Stomach (tissue), 9 donors: Measurements from ENCODE around the gene ADAM12. TPM values are rescaled to one million over a fixed set of nuclear protein-coding genes. Genes with fewer than 3 reads are reported as not detected.

Experiments used
- DNase-seq, 2 donors: peaks; one replicate each; pipeline versions ENCODE4 v3.0.0 to v3.0.0-alpha.2; 2013 to 2019
- H3K27ac ChIP-seq, 5 donors: fragments of 200-600 bp in 4 of 5; sonication (generic) in 4 of 5; one replicate each; pipeline ENCODE4 v1.5.1; 2013 to 2019; ENCODE audit warnings: mild to moderate bottlenecking in 1 of 5, moderate library complexity in 1 of 5
- H3K27me3 ChIP-seq, 3 donors: fragments of 200-600 bp; sonication (generic); one replicate each; pipeline ENCODE4 v1.5.1; 2017 to 2019; ENCODE audit warnings: mixed run types in 1 of 3
- H3K36me3 ChIP-seq, 4 donors: fragments of 200-600 bp; sonication (generic); 1 replicate in 3 of 4; 2 replicates in 1 of 4; pipeline ENCODE4 v1.5.1; 2016 to 2019
- H3K4me1 ChIP-seq, 4 donors: fragments of 200-600 bp; sonication (generic); one replicate each; pipeline ENCODE4 v1.5.1; 2016 to 2019
- H3K4me3 ChIP-seq, 4 donors: fragments of 200-600 bp; sonication (generic) in 3 of 4; one replicate each; pipeline ENCODE4 v1.5.1; 2016 to 2019; ENCODE audit warnings: mild to moderate bottlenecking in 1 of 4
- H3K9me3 ChIP-seq, 4 donors: fragments of 200-600 bp; sonication (generic); one replicate each; pipeline ENCODE4 v1.5.1; 2016 to 2019
- EP300 ChIP-seq: sonication (generic); formaldehyde crosslinking; IDR thresholded peaks from one replicate; pipeline ENCODE4 v1.6.1; 2017; ENCODE audit warnings: antibody characterized with exemption
- POLR2A ChIP-seq, 4 donors: fragments of 450-650 bp; IDR thresholded peaks; one replicate each; pipeline ENCODE4 v1.6.1; 2016; ENCODE audit warnings: antibody characterized with exemption in 4 of 4, control low read depth in 2 of 4, mild to moderate bottlenecking in 1 of 4, moderate library complexity in 1 of 4
- POLR2AphosphoS5 ChIP-seq, 3 donors: sonication (generic); formaldehyde crosslinking; IDR thresholded peaks; one replicate each; pipeline ENCODE4 v1.6.1; 2016; ENCODE audit warnings: antibody characterized with exemption in 3 of 3
- WGBS, 5 donors: extraction: QIAGEN DNeasy Blood & Tissue Kit in 3 of 5; methylation state at CpG; one replicate each; pipeline versions ENCODE4 v1.1.5 to v1.1.7; 2013 to 2018; 5-methylcytosine and 5-hydroxymethylcytosine counted together
- intact Hi-C: fragments of 100-400 bp; cut with DNase I; formaldehyde crosslinking; loops from one replicate; pipeline ENCODE4 v1.15.1; 2023; ENCODE audit warnings: low total_unique reads
- polyA plus RNA-seq, 3 donors: library from polyadenylated mRNA; stranded (reverse); fragments of 200-250 nt; gene quantifications; one replicate each; pipeline ENCODE4 v1.2.3, GENCODE V29; 2013
- total RNA-seq, 5 donors: library from RNA; depleted of rRNA; stranded (reverse); fragments of >200 nt; gene quantifications; one replicate each; pipeline versions ENCODE4 v1.1.0 to v1.2.3, GENCODE V29; 2014 to 2016
- TF ChIP-seq, protein P1 (sequence below), 7 experiments: fragments of 450-650 bp in 4 of 7; fragments of 200-600 bp in 3 of 7; sonication (generic) in 3 of 7; IDR thresholded peaks; one replicate each; pipeline ENCODE4 v1.5.1; 2016 to 2019; ENCODE audit warnings: antibody characterized with exemption in 7 of 7, control low read depth in 2 of 7, mild to moderate bottlenecking in 1 of 7
- donor health status: healthy with polysubstance abuse.
- donor health status: Bipolar disorder and iron deficiency.
- donor health status: healthy.

Gene ADAM12
- total and polyA plus RNA-seq, 8 donors: 0.03 to 6.4 (median 0.50) TPM; not detected in 3

DNA sequence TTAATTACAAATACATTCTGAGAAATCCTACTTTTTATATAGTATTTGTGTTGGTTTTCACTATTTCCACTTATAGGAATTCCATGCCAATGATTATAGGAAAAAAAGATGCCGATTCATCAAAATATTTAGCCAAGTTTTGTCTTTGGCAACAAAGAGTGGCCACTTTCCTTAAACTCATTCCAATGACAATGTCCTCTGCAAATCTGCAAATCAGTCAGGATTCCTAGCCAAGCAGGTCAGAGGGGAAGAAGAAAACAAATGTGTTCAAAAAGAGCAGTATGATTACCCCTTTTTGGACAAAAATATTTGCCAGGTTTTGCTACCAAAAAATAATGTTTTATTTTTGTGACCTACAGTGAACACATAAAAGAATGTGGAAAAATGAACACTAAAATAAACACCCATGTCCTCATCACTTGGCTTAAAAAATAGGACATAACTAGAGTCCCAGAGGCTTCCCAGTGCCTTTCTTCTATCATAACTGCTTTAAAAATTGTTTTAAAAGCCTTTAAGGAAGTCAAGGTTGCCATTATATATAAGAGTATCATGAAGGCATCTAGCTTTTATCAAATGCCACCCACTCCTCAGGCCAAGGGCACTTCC, 125.9 kb downstream of the ADAM12 start:
- intact Hi-C loops: no loop called here
- Histone ChIP-seq H3K4me3 (no peak overlapping the region), H3K27ac (no peak overlapping the region), H3K4me1 (no peaks in the 10 kb centered on the region), H3K36me3 (no peaks in the 10 kb centered on the region), H3K27me3 (no peaks in the 10 kb centered on the region), H3K9me3 (peaks cover 0 to 6% (median 1%) of the 10 kb centered on the region in 4 donors)
- DNase-seq: no peak
- 67 to 82% (median 79%) methylated on average over 1 of the region's 1 CpG for WGBS, 5 donors
- TF ChIP-seq EP300: no peak
- TF ChIP-seq, protein P1, sequence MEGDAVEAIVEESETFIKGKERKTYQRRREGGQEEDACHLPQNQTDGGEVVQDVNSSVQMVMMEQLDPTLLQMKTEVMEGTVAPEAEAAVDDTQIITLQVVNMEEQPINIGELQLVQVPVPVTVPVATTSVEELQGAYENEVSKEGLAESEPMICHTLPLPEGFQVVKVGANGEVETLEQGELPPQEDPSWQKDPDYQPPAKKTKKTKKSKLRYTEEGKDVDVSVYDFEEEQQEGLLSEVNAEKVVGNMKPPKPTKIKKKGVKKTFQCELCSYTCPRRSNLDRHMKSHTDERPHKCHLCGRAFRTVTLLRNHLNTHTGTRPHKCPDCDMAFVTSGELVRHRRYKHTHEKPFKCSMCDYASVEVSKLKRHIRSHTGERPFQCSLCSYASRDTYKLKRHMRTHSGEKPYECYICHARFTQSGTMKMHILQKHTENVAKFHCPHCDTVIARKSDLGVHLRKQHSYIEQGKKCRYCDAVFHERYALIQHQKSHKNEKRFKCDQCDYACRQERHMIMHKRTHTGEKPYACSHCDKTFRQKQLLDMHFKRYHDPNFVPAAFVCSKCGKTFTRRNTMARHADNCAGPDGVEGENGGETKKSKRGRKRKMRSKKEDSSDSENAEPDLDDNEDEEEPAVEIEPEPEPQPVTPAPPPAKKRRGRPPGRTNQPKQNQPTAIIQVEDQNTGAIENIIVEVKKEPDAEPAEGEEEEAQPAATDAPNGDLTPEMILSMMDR (IDR thresholded peaks at IDR 0.05): no peak
- TF ChIP-seq POLR2AphosphoS5 (IDR thresholded peaks at IDR 0.05): no peak
- TF ChIP-seq POLR2A (IDR thresholded peaks at IDR 0.05): no peak

GRCh38 chr10:126259760-126260479, 128.4 kb downstream of the ADAM12 start:
- no peaks in the 10 kb centered on the region for H3K36me3 ChIP-seq
- H3K9me3 ChIP-seq: no peaks in the 10 kb centered on the region
- TF ChIP-seq EP300 (no peak), POLR2A (IDR thresholded peaks at IDR 0.05) (no peak), POLR2AphosphoS5 (IDR thresholded peaks at IDR 0.05) (no peak)
- TF ChIP-seq, protein P1 (IDR thresholded peaks at IDR 0.05): no peak
- 80 to 85% (median 81%) methylated on average over 7 of the region's 7 CpGs for WGBS, 5 donors
- no peaks in the 10 kb centered on the region for H3K27me3 ChIP-seq
- no peak overlapping the region for H3K27ac ChIP-seq
- no peak for DNase-seq
- intact Hi-C loops: no loop called here
- no peaks in the 10 kb centered on the region for H3K4me1 ChIP-seq
- no peak overlapping the region for H3K4me3 ChIP-seq

- 75 to 94% (median 89%) methylated on average over 1 of the region's 1 CpG for WGBS, 5 donors
- DNase-seq: no peak
- intact Hi-C loops: no loop called here
- no peaks in the 10 kb centered on the region for H3K9me3 ChIP-seq
- H3K4me1 ChIP-seq: peaks cover 0 to 6% (median 0%) of the 10 kb centered on the region in 4 donors
- H3K36me3 ChIP-seq: no peaks in the 10 kb centered on the region
- H3K4me3 ChIP-seq: no peak overlapping the region
- H3K27ac ChIP-seq: no peak overlapping the region
- TF ChIP-seq POLR2AphosphoS5 (IDR thresholded peaks at IDR 0.05): no peak
- TF ChIP-seq EP300: no peak
- TF ChIP-seq, protein P1 (IDR thresholded peaks at IDR 0.05): no peak
- no peak for TF ChIP-seq POLR2A (IDR thresholded peaks at IDR 0.05)
- H3K27me3 ChIP-seq: no peaks in the 10 kb centered on the region
These were observed 131.4 kb downstream of the ADAM12 start for GRCh38 chr10:126256864-126257263.

DNA sequence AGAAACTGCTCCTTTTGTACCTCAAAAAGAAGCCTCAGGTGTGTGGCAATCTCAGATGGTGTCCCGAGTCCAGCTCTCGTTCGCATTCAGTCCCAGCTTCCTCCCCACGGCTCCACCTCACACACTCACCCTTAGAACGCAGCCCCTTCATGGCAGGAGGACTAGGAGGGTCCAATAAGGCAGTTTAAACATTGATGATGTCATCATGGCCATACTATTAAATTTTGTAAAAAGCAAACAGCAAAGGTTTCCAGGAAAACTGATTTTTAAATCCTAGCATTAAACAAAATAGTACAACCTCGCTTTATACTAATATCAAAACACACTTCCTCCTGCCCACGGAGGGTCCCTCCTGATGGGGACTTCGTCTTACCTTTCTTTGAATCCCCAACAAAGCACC, 133.0 kb downstream of the ADAM12 start:
- Histone ChIP-seq H3K9me3 (no peaks in the 10 kb centered on the region), H3K27ac (no peak overlapping the region), H3K4me3 (no peak overlapping the region), H3K4me1 (peaks cover 0 to 6% (median 0%) of the 10 kb centered on the region in 4 donors), H3K27me3 (no peaks in the 10 kb centered on the region), H3K36me3 (no peaks in the 10 kb centered on the region)
- 74 to 84% (median 78%) methylated on average over 8 of the region's 8 CpGs for WGBS, 5 donors
- DNase-seq: no peak
- TF ChIP-seq EP300 (no peak), POLR2A (IDR thresholded peaks at IDR 0.05) (no peak), POLR2AphosphoS5 (IDR thresholded peaks at IDR 0.05) (no peak)
- TF ChIP-seq, protein P1 (IDR thresholded peaks at IDR 0.05): no peak
- intact Hi-C loops: no loop called here
